H1 (cell line): Measurements from ENCODE around the gene STEAP3. TPM values are rescaled to one million over a fixed set of nuclear protein-coding genes. Genes with fewer than 3 reads are reported as not detected.

Source experiments
- CTCF ChIA-PET: fragments of 300-600 bp; sonication (Branson Sonifier 250); formaldehyde crosslinking; loops from one replicate; lab custom pipeline; 2021; ENCODE audit not compliant: partially characterized antibody; lab: Charles Lee
- POLR2A ChIA-PET: fragments of 300-600 bp; sonication (Branson Sonifier 250); formaldehyde crosslinking; loops from one replicate; lab custom pipeline; 2021; ENCODE audit warnings: inconsistent platforms; ENCODE audit not compliant: partially characterized antibody; lab: Charles Lee
- DNase-seq, 2 experiments: peaks; one replicate each; pipeline versions ENCODE4 v3.0.0 to v3.0.0-alpha.2; 2010 to 2022; ENCODE audit warnings: low spot score in 2 of 2, low read depth in 1 of 2, mixed read lengths in 1 of 2
- FAIRE-seq: peaks from 2 replicates; lab custom pipeline; 2011; peaks lifted over from hg19 to GRCh38; lab: Jason Lieb, UNC
- H2AFZ ChIP-seq: 2 replicates; pipeline ENCODE4 v1.8.1; 2012; ENCODE audit warnings: low read length, inconsistent platforms
- H2AK5ac ChIP-seq: 2 replicates; pipeline ENCODE4 v1.6.1; 2013; ENCODE audit warnings: low read depth, low read length
- H2BK120ac ChIP-seq: replicated peaks from 2 replicates; pipeline ENCODE3; 2013; ENCODE audit warnings: low read depth, low read length, inconsistent platforms
- H2BK12ac ChIP-seq: 2 replicates; pipeline ENCODE4 v1.6.1; 2013; ENCODE audit warnings: low read depth, low read length
- H2BK15ac ChIP-seq: 2 replicates; pipeline ENCODE4 v1.6.1; 2013; ENCODE audit warnings: low read length
- H2BK20ac ChIP-seq: 2 replicates; pipeline ENCODE4 v1.6.1; 2013; ENCODE audit warnings: low read length
- H2BK5ac ChIP-seq: 2 replicates; pipeline ENCODE4 v1.6.1; 2013; ENCODE audit warnings: low read depth, low read length
- H3K14ac ChIP-seq: 2 replicates; pipeline ENCODE4 v1.6.1; 2013; ENCODE audit warnings: inconsistent platforms; ENCODE audit not compliant: insufficient read length
- H3K18ac ChIP-seq: 2 replicates; pipeline ENCODE4 v1.6.1; 2013; ENCODE audit warnings: low read length; ENCODE audit errors: extremely low read depth
- H3K23ac ChIP-seq: 2 replicates; pipeline ENCODE4 v1.6.1; 2013; ENCODE audit warnings: inconsistent platforms; ENCODE audit not compliant: insufficient read length
- H3K23me2 ChIP-seq: 2 replicates; pipeline ENCODE4 v1.6.1; 2013; ENCODE audit warnings: low read depth, low read length
- H3K27ac ChIP-seq: 2 replicates; pipeline ENCODE4 v1.6.1; 2011; ENCODE audit warnings: low read depth, low read length, inconsistent platforms
- H3K27me3 ChIP-seq, 4 experiments: replicated peaks in 1 of 4; 1 replicate in 1 of 4; 2 replicates in 3 of 4; pipeline versions ENCODE4 v1.6.1 to v1.8.1; 2011 to 2013; ENCODE audit warnings: low read length in 3 of 4, mild to moderate bottlenecking in 3 of 4, inconsistent platforms in 2 of 4, mixed read lengths in 2 of 4, moderate library complexity in 1 of 4; ENCODE audit not compliant: control insufficient read depth in 3 of 4, insufficient read depth in 3 of 4; ENCODE audit errors: extremely low read depth in 1 of 4
- H3K36me3 ChIP-seq, 4 experiments: 2 replicates each; pipeline versions ENCODE4 v1.6.1 to v1.8.1; 2011 to 2013; ENCODE audit warnings: mild to moderate bottlenecking in 4 of 4, low read length in 3 of 4, moderate library complexity in 2 of 4, control low read depth in 1 of 4, inconsistent platforms in 1 of 4; ENCODE audit not compliant: insufficient read depth in 4 of 4, control insufficient read depth in 2 of 4
- H3K4ac ChIP-seq: replicated peaks from 2 replicates; pipeline ENCODE3; 2013; ENCODE audit warnings: low read length, low read depth, mixed read lengths, inconsistent platforms; ENCODE audit not compliant: insufficient read length
- H3K4me1 ChIP-seq, 4 experiments: replicated peaks in 1 of 4; 1 replicate in 1 of 4; 2 replicates in 3 of 4; pipeline versions ENCODE4 v1.6.1 to v1.8.1; 2011 to 2013; ENCODE audit warnings: low read length in 3 of 4, inconsistent platforms in 2 of 4, mixed read lengths in 1 of 4; ENCODE audit not compliant: insufficient read depth in 4 of 4, control insufficient read depth in 3 of 4
- H3K4me2 ChIP-seq, 2 experiments: 2 replicates each; pipeline versions ENCODE4 v1.6.1 to v1.8.1; 2011 to 2013; ENCODE audit warnings: low read depth in 2 of 2, low read length in 2 of 2, control low read depth in 1 of 2, inconsistent platforms in 1 of 2, mild to moderate bottlenecking in 1 of 2; ENCODE audit not compliant: insufficient read depth in 1 of 2
- H3K4me3 ChIP-seq, 4 experiments: fragments of 200-600, 300-600 bp in 1 of 4; sonication (generic), shearing (Covaris generic), sonication (Bioruptor Twin) in 1 of 4; 2 replicates each; pipeline versions ENCODE4 v1.5.1 to v1.8.1; 2011 to 2016; ENCODE audit warnings: low read length in 4 of 4, low read depth in 3 of 4, control low read depth in 2 of 4, inconsistent platforms in 2 of 4, mild to moderate bottlenecking in 2 of 4, mixed read lengths in 1 of 4, moderate library complexity in 1 of 4; ENCODE audit not compliant: insufficient read depth in 2 of 4; ENCODE audit errors: extremely low read depth in 1 of 4
- H3K56ac ChIP-seq: replicated peaks from 2 replicates; pipeline ENCODE3; 2013; ENCODE audit warnings: low read depth, mild to moderate bottlenecking, mixed read lengths, low read length, inconsistent platforms; ENCODE audit not compliant: insufficient read length
- H3K79me1 ChIP-seq: 2 replicates; pipeline ENCODE4 v1.6.1; 2013; ENCODE audit warnings: low read depth, low read length, control low read depth
- H3K79me2 ChIP-seq, 2 experiments: 2 replicates each; pipeline versions ENCODE4 v1.6.1 to v1.8.1; 2012 to 2013; ENCODE audit warnings: low read length in 2 of 2, mild to moderate bottlenecking in 2 of 2, inconsistent platforms in 1 of 2; ENCODE audit not compliant: insufficient read depth in 2 of 2, control insufficient read depth in 1 of 2
- H3K9ac ChIP-seq, 4 experiments: replicated peaks in 1 of 4; 1 replicate in 1 of 4; 2 replicates in 3 of 4; pipeline versions ENCODE4 v1.6.1 to v1.8.1; 2011 to 2013; ENCODE audit warnings: low read depth in 3 of 4, low read length in 3 of 4, control low read depth in 2 of 4, mild to moderate bottlenecking in 2 of 4, moderate library complexity in 2 of 4, inconsistent platforms in 1 of 4; ENCODE audit errors: extremely low read depth in 1 of 4
- H3K9me3 ChIP-seq, 2 experiments: 2 replicates each; pipeline versions ENCODE4 v1.6.1 to v1.8.1; 2012 to 2013; ENCODE audit warnings: mild to moderate bottlenecking in 2 of 2, moderate library complexity in 2 of 2, control low read depth in 1 of 2, inconsistent platforms in 1 of 2, low read depth in 1 of 2, low read length in 1 of 2, mixed read lengths in 1 of 2; ENCODE audit not compliant: insufficient read depth in 2 of 2
- H4K20me1 ChIP-seq, 2 experiments: replicated peaks in 1 of 2; 2 replicates each; pipeline versions ENCODE3 to v1.8.1; 2011 to 2013; ENCODE audit warnings: inconsistent platforms in 2 of 2, low read length in 2 of 2, mild to moderate bottlenecking in 1 of 2; ENCODE audit not compliant: insufficient read depth in 2 of 2, control insufficient read depth in 1 of 2
- H4K5ac ChIP-seq: 2 replicates; pipeline ENCODE4 v1.6.1; 2013; ENCODE audit warnings: low read length, low read depth, mixed read lengths, inconsistent platforms; ENCODE audit not compliant: insufficient read length
- H4K8ac ChIP-seq: 2 replicates; pipeline ENCODE4 v1.8.0; 2013; ENCODE audit warnings: mild to moderate bottlenecking, moderate library complexity, low read length, inconsistent platforms; ENCODE audit not compliant: insufficient read depth; ENCODE audit errors: extremely low read depth
- H4K91ac ChIP-seq: replicated peaks from 2 replicates; pipeline ENCODE3; 2013; ENCODE audit warnings: low read length, mixed read lengths, inconsistent platforms; ENCODE audit not compliant: insufficient read length
- BACH1 ChIP-seq: IDR thresholded peaks from 2 replicates; pipeline ENCODE4 v1.6.1; 2012; ENCODE audit warnings: low read length, improper control_type of control experiment
- BRCA1 ChIP-seq: IDR thresholded peaks from 2 replicates; pipeline ENCODE4 v1.6.1; 2012; ENCODE audit warnings: low read depth, low read length, improper control_type of control experiment
- CHD1 ChIP-seq: IDR thresholded peaks from 2 replicates; pipeline ENCODE4 v1.6.1; 2012; ENCODE audit warnings: low read depth, low read length, improper control_type of control experiment
- E2F6 ChIP-seq: IDR thresholded peaks from 2 replicates; pipeline ENCODE4 v1.6.1; 2012; ENCODE audit warnings: inconsistent platforms
- MAFK ChIP-seq: IDR thresholded peaks from 2 replicates; pipeline ENCODE4 v1.6.1; 2012; ENCODE audit warnings: low read depth, mild to moderate bottlenecking, improper control_type of control experiment, low read length
- RAD21 ChIP-seq, 2 experiments: IDR thresholded peaks in 1 of 2; conservative IDR thresholded peaks in 1 of 2; 2 replicates each; pipeline ENCODE4 v1.6.1; 2011; ENCODE audit warnings: low read depth in 2 of 2, low read length in 2 of 2, improper control_type of control experiment in 1 of 2, inconsistent platforms in 1 of 2, mild to moderate bottlenecking in 1 of 2, moderate library complexity in 1 of 2
- SAP30 ChIP-seq: fragments of 300-600 bp; sonication (generic); IDR thresholded peaks from 2 replicates; pipeline ENCODE4 v1.7.1; 2012; ENCODE audit warnings: low read length, moderate library complexity, mild to moderate bottlenecking, inconsistent platforms; ENCODE audit not compliant: insufficient read depth, insufficient replicate concordance
- TAF1 ChIP-seq: IDR thresholded peaks from 2 replicates; pipeline ENCODE4 v1.6.1; 2011; ENCODE audit warnings: mild to moderate bottlenecking, low read depth, low read length
- TCF12 ChIP-seq: IDR thresholded peaks from 2 replicates; pipeline ENCODE4 v1.6.1; 2011; ENCODE audit warnings: low read depth, mild to moderate bottlenecking, low read length
- WGBS, 2 experiments: shearing (Covaris generic) in 1 of 2; methylation state at CpG; one replicate each; pipeline versions ENCODE4 v1.1.6 to v1.1.7; 2013 to 2015; ENCODE audit warnings: low lambda C conversion rate in 2 of 2, mixed read lengths in 2 of 2, inconsistent platforms in 1 of 2, low coverage in 1 of 2, missing lambda C conversion rate in 1 of 2; ENCODE audit not compliant: insufficient replicate concordance in 2 of 2, insufficient coverage in 1 of 2, insufficient read length in 1 of 2; ENCODE audit errors: extremely low coverage in 1 of 2, missing lambda C conversion rate in 1 of 2; 5-methylcytosine and 5-hydroxymethylcytosine counted together
- polyA plus RNA-seq, 7 experiments: library from polyadenylated mRNA; depleted of rRNA in 3 of 7; stranded (reverse) in 5 of 7; unstranded in 2 of 7; fragments of >200 nt in 5 of 7; fragments of 200-250 nt in 2 of 7; gene quantifications; 1 replicate in 5 of 7; 2 replicates in 1 of 7; 4 replicates in 1 of 7; pipeline versions ENCODE4 v1.2.1 to v1.2.3, GENCODE V29; 2011 to 2013; ENCODE audit warnings: missing spikeins in 2 of 7, mixed read lengths in 2 of 7
- total RNA-seq: library from RNA; stranded (reverse); fragmentation: NEBNext Ultra II Directional; extraction: Animal tissue kit (Norgen Biotek cat#: 25700); gene quantifications from 2 replicates; pipeline ENCODE4 v1.2.1, GENCODE V29; 2021
- TF ChIP-seq, protein P1 (sequence below): IDR thresholded peaks from 2 replicates; pipeline ENCODE4 v1.6.1; 2011; ENCODE audit warnings: low read length, improper control_type of control experiment

The STEAP3 gene
- total and polyA plus RNA-seq, 2 of the 8 experiments (the other 6 are each of a cell fraction or from before 2014, with no cell fraction given), result 21.7 to 27.9 TPM

DNA sequence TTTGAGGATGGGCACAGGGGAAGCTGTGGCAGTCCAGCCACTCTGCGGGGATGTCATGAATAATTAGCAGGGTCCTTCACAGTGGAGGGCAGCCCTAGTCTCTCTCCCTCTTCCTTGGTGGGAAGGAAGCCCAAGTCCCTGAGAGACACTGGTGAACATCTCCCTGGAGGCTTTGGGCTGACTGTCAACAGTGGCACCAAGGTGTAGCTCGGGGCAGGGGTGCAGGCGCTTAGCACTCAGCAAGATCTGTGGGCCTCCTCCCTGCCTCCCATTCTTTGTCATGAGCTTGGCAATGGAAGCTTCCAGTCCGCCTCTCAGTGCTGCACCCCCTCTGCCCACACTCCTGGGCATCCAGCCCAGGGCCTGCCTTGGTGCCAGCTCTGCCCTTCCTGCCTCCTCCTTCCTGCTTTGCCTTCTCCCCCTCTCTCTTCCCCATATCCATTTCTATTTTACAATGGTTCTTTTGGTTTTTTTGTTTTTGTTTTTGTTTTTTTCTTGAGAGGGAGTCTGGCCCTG lies 59.4 kb downstream of the STEAP3 start:
- Histone ChIP-seq H3K14ac (no peak overlapping the region), H4K91ac (no peak overlapping the region), H3K4ac (no peak overlapping the region), H3K4me1 (no peaks in the 10 kb centered on the region), H2BK12ac (no peak overlapping the region), H3K56ac (no peak overlapping the region), H2AFZ (no peak overlapping the region), H2BK120ac (no peak overlapping the region), H3K4me3 (no peak overlapping the region), H3K79me1 (no peaks in the 10 kb centered on the region), H3K4me2 (no peak overlapping the region), H3K23ac (no peak overlapping the region), H3K9me3 (no peaks in the 10 kb centered on the region), H2BK5ac (no peak overlapping the region), H3K23me2 (no peaks in the 10 kb centered on the region), H4K20me1 (peaks cover 0 to 2% of the 10 kb centered on the region in 2 experiments), H3K79me2 (no peaks in the 10 kb centered on the region), H3K9ac (no peak overlapping the region), H4K5ac (no peak overlapping the region), H2BK20ac (no peak overlapping the region), H3K27ac (no peak overlapping the region), H3K36me3 (no peaks in the 10 kb centered on the region), H3K27me3 (no peaks in the 10 kb centered on the region), H2AK5ac (no peak overlapping the region), H2BK15ac (no peak overlapping the region), H4K8ac (no peak overlapping the region), H3K18ac (no peak overlapping the region)
- POLR2A ChIA-PET, result no interaction called here
- FAIRE-seq, result no peak
- CTCF ChIA-PET, result interaction anchor here (0.7 to 4.4 kb wide), 8 partner anchors 9 to 402 kb away, joined by 3 to 28 read pairs (median 4); no protein-coding TSS in a partner anchor
- 83% methylated on average over 4 of the region's 4 CpGs; no CpG with 5 or more reads in 1 of the 2 experiments for WGBS, 2 experiments
- no peak for DNase-seq
- TF ChIP-seq E2F6, result no peak
- TF ChIP-seq BRCA1, result no peak
- TF ChIP-seq RAD21 (IDR thresholded peaks at IDR 0.05 in 1 of 2, conservative IDR thresholded peaks at IDR 0.05 in 1 of 2; ENCODE audit: low read depth in 2 of 2, low read length in 2 of 2), result no peak
- TF ChIP-seq TCF12, result no peak
- no peak for TF ChIP-seq TAF1
- no peak for TF ChIP-seq BACH1
- no peak for TF ChIP-seq SAP30
- TF ChIP-seq MAFK, result no peak
- no peak for TF ChIP-seq CHD1
- TF ChIP-seq, protein P1, sequence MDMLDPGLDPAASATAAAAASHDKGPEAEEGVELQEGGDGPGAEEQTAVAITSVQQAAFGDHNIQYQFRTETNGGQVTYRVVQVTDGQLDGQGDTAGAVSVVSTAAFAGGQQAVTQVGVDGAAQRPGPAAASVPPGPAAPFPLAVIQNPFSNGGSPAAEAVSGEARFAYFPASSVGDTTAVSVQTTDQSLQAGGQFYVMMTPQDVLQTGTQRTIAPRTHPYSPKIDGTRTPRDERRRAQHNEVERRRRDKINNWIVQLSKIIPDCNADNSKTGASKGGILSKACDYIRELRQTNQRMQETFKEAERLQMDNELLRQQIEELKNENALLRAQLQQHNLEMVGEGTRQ, result no peak
